ENCODE measurements around the gene EFCAB13. TPM values are rescaled to one million over a fixed set of nuclear protein-coding genes. Genes with fewer than 3 reads are reported as not detected.

EFCAB13 gene
- total and polyA plus RNA-seq, 4 donors: 0.80 to 2.9 (median 2.3) TPM

DNA sequence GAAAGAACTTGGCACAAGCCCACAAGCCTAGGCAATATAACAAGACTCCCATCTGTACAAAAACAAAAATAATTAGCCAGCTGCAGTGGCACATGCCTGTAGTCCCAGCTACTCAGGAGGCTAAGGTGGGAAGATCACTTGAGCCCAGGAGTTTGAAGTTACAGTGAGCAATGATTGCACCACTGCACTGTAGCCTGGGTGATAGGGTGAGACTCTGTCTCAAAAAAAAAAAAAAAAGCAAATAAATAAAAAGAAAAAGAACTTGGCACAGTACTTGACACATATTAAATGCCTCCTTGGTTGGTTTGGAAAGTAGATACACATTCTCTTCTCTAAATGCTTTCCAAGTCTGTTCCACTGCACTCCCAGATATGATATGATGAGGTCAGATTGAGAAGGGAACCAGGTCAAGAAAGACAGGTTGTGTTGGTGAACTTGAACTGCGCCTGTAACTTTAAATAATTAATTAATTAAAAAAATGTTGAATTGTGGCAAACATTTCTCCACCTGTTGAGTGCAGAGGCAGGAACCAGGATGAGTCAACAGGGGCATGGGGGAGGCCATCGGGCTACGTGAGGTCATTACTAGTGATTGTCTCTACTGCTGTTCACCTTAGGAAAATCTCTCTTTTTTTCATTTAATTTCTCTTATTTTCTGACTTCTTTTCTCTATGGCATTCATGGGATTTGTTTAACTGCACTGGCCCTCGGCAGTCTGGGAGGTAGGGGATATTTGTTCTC lies 25.9 kb upstream of the EFCAB13 start:
- Histone ChIP-seq H3K4me1 (ENCODE audit: control insufficient read depth in 4 of 4, insufficient read depth in 4 of 4, low read length in 3 of 4) (peaks cover 4 to 19% (median 14%) of the 10 kb centered on the region in 4 donors), H3K9ac (ENCODE audit: low read depth in 1 of 2, low read length in 2 of 2) (no peak overlapping the region), H3K27me3 (ENCODE audit: control insufficient read depth in 4 of 4, insufficient read depth in 4 of 4, low read length in 3 of 4) (no peaks in the 10 kb centered on the region), H3K4me3 (ENCODE audit: low read depth in 1 of 3, low read length in 3 of 3) (no peak overlapping the region), H3K9me3 (ENCODE audit: control insufficient read depth in 4 of 4, low read length in 3 of 4) (no peaks in the 10 kb centered on the region), H3K36me3 (ENCODE audit: control insufficient read depth in 4 of 4, insufficient read depth in 3 of 4, low read depth in 1 of 4, low read length in 3 of 4) (peaks cover 0 to 3% (median 0%) of the 10 kb centered on the region in 4 donors), H3K27ac (ENCODE audit: low read depth in 1 of 2, low read length in 2 of 2) (no peak overlapping the region)
- WGBS: 96% methylated on average over 4 of the region's 4 CpGs
- TF ChIP-seq, protein P1, sequence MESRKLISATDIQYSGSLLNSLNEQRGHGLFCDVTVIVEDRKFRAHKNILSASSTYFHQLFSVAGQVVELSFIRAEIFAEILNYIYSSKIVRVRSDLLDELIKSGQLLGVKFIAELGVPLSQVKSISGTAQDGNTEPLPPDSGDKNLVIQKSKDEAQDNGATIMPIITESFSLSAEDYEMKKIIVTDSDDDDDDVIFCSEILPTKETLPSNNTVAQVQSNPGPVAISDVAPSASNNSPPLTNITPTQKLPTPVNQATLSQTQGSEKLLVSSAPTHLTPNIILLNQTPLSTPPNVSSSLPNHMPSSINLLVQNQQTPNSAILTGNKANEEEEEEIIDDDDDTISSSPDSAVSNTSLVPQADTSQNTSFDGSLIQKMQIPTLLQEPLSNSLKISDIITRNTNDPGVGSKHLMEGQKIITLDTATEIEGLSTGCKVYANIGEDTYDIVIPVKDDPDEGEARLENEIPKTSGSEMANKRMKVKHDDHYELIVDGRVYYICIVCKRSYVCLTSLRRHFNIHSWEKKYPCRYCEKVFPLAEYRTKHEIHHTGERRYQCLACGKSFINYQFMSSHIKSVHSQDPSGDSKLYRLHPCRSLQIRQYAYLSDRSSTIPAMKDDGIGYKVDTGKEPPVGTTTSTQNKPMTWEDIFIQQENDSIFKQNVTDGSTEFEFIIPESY (IDR thresholded peaks at IDR 0.05): no peak
- TF ChIP-seq NR2F2 (IDR thresholded peaks at IDR 0.05) (no peak), RXRA (IDR thresholded peaks at IDR 0.05) (no peak), RAD21 (IDR thresholded peaks at IDR 0.05) (no peak), CTCF (IDR thresholded peaks at IDR 0.05; ENCODE audit: low read depth, low read length, missing input control) (no peak), JUND (IDR thresholded peaks at IDR 0.05) (no peak), YY1 (IDR thresholded peaks at IDR 0.05) (no peak), TAF1 (conservative IDR thresholded peaks at IDR 0.05) (no peak), ATF3 (IDR thresholded peaks at IDR 0.05) (no peak), MAX (IDR thresholded peaks at IDR 0.05) (no peak)
- TF ChIP-seq, protein P2, sequence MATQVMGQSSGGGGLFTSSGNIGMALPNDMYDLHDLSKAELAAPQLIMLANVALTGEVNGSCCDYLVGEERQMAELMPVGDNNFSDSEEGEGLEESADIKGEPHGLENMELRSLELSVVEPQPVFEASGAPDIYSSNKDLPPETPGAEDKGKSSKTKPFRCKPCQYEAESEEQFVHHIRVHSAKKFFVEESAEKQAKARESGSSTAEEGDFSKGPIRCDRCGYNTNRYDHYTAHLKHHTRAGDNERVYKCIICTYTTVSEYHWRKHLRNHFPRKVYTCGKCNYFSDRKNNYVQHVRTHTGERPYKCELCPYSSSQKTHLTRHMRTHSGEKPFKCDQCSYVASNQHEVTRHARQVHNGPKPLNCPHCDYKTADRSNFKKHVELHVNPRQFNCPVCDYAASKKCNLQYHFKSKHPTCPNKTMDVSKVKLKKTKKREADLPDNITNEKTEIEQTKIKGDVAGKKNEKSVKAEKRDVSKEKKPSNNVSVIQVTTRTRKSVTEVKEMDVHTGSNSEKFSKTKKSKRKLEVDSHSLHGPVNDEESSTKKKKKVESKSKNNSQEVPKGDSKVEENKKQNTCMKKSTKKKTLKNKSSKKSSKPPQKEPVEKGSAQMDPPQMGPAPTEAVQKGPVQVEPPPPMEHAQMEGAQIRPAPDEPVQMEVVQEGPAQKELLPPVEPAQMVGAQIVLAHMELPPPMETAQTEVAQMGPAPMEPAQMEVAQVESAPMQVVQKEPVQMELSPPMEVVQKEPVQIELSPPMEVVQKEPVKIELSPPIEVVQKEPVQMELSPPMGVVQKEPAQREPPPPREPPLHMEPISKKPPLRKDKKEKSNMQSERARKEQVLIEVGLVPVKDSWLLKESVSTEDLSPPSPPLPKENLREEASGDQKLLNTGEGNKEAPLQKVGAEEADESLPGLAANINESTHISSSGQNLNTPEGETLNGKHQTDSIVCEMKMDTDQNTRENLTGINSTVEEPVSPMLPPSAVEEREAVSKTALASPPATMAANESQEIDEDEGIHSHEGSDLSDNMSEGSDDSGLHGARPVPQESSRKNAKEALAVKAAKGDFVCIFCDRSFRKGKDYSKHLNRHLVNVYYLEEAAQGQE (IDR thresholded peaks at IDR 0.05): no peak
- DNase-seq (ENCODE audit: low spot score): no peak

GRCh38 chr17:47298712-47299111 lies 25.0 kb upstream of the EFCAB13 start:
- Histone ChIP-seq H3K9ac (ENCODE audit: low read depth in 1 of 2, low read length in 2 of 2) (no peak overlapping the region), H3K36me3 (ENCODE audit: control insufficient read depth in 4 of 4, insufficient read depth in 3 of 4, low read depth in 1 of 4, low read length in 3 of 4) (peaks cover 0 to 3% (median 0%) of the 10 kb centered on the region in 4 donors), H3K27ac (ENCODE audit: low read depth in 1 of 2, low read length in 2 of 2) (no peak overlapping the region), H3K4me3 (ENCODE audit: low read depth in 1 of 3, low read length in 3 of 3) (no peak overlapping the region), H3K9me3 (ENCODE audit: control insufficient read depth in 4 of 4, low read length in 3 of 4) (no peaks in the 10 kb centered on the region), H3K27me3 (ENCODE audit: control insufficient read depth in 4 of 4, insufficient read depth in 4 of 4, low read length in 3 of 4) (no peaks in the 10 kb centered on the region), H3K4me1 (ENCODE audit: control insufficient read depth in 4 of 4, insufficient read depth in 4 of 4, low read length in 3 of 4) (peaks cover 4 to 19% (median 14%) of the 10 kb centered on the region in 4 donors)
- no peak for DNase-seq (ENCODE audit: low spot score)
- WGBS: 96% methylated on average over 6 of the region's 6 CpGs
- TF ChIP-seq FOXA2 (IDR thresholded peaks at IDR 0.05): no peak
- TF ChIP-seq, protein P1 (IDR thresholded peaks at IDR 0.05): no peak
- TF ChIP-seq SP1 (IDR thresholded peaks at IDR 0.05): no peak
- TF ChIP-seq TAF1 (conservative IDR thresholded peaks at IDR 0.05): no peak
- no peak for TF ChIP-seq EGR1 (IDR thresholded peaks at IDR 0.05; ENCODE audit: low read depth in 2 of 2)
- TF ChIP-seq RXRA (IDR thresholded peaks at IDR 0.05): no peak
- no peak for TF ChIP-seq NR2F2 (IDR thresholded peaks at IDR 0.05)
- TF ChIP-seq FOXA1 (IDR thresholded peaks at IDR 0.05): no peak
- TF ChIP-seq, protein P2 (IDR thresholded peaks at IDR 0.05): no peak
- TF ChIP-seq GABPA (IDR thresholded peaks at IDR 0.05 in 1 of 2, conservative IDR thresholded peaks at IDR 0.05 in 1 of 2): no peak
- no peak for TF ChIP-seq YY1 (IDR thresholded peaks at IDR 0.05)
- no peak for TF ChIP-seq HNF4A (conservative IDR thresholded peaks at IDR 0.05)
- TF ChIP-seq HNF4G (IDR thresholded peaks at IDR 0.05): no peak

Data from liver (tissue), 9 donors.